Measurements from ENCODE around the gene USP40.

USP40 gene

DNA sequence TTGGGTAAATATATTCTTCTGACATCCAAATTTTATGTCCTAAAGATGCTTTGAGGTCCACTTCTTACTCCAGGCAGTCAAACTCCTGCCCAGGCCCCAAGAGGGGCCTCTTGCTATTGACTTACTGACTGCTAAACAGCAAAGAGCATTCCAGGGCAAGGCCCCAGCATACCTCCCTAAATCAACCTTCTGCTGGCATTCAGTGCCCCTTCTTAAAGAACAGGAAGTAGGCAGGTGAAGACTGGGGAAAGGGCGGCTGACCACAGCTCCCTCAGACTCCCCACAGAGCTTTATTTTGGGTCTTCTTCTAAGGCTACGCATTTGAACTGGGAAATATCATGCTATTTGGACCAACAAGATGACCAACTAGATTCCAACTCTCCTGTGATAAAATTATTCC is 68.9 kb downstream of the USP40 start:
- no peak for DNase-seq (ENCODE audit: low spot score)

GRCh38 chr2:233495503-233496496 is 70.8 kb downstream of the USP40 start:
- DNase-seq (ENCODE audit: low spot score): no peak

DNA sequence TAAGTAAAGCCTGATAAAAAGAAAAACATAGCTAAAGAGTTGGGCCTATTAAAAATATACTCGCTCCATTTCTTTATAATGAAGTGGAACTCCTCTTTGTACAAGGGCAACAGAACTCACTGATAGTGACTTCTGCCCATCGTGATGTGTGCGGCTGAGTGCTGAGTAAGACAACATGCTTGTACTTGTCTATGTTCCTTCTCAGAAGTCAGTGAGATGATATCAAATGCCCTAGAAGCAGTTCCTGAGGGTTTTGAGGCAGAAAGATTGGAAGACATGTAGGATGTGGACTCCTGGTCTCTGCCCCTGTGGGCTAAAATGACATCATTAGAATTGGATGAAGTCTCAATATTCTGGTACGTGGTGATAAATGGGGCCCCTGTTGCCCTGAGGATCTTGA is 73.8 kb downstream of the USP40 start:
- DNase-seq (ENCODE audit: low spot score): no peak

DNA sequence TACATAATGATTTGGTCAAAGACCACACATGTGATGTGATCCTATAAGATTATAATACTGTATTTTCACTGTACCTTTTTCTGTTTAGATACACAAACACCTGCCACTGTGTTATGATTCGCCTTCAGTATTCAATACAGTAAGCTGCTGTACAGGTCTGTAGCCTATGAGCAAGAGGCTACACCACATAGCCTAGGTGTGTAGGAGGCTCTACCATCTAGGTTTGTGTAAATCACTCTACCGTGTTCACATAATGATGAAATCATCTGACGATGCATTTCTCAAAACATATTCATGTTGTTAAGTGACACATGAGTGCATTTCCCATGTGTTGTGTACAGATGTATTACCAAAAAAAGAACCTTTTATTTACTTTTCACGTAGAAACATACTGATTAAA is 74.5 kb downstream of the USP40 start:
- DNase-seq (ENCODE audit: low spot score): no peak

DNA sequence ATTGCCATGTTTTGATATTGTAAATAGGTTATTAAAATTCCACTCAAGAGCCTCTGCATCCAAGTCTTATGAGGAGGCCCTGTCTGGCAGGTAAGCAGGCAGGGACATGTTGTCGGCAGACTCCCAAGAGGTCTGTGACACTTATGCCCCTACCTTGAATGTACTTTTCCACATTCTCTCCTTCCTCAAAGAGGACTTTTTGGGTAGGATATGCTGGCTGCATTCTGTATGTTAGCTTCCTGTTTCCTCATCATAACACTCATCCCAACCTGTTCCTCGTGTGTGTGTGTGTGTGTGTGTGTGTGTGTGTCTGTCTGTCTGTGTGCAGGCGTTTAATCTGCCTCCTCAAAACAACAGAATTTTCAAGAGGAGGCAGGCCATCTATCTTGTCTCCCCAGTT is 75.3 kb downstream of the USP40 start:
- no peak for DNase-seq (ENCODE audit: low spot score)

GRCh38 chr2:233490831-233491230 is 75.8 kb downstream of the USP40 start:
- DNase-seq (ENCODE audit: low spot score): no peak

GRCh38 chr2:233489666-233490065 is 76.9 kb downstream of the USP40 start:
- DNase-seq (ENCODE audit: low spot score): no peak

- no peak for DNase-seq (ENCODE audit: low spot score)
These were observed 77.4 kb downstream of the USP40 start for GRCh38 chr2:233489143-233489542.

GRCh38 chr2:233487748-233488345 is 78.7 kb downstream of the USP40 start:
- DNase-seq (ENCODE audit: low spot score): no peak

- DNase-seq (ENCODE audit: low spot score): no peak
These were observed 79.6 kb downstream of the USP40 start for GRCh38 chr2:233486778-233487552.

- DNase-seq (ENCODE audit: low spot score): no peak
These were observed 80.2 kb downstream of the USP40 start for GRCh38 chr2:233486357-233486756.

DNA sequence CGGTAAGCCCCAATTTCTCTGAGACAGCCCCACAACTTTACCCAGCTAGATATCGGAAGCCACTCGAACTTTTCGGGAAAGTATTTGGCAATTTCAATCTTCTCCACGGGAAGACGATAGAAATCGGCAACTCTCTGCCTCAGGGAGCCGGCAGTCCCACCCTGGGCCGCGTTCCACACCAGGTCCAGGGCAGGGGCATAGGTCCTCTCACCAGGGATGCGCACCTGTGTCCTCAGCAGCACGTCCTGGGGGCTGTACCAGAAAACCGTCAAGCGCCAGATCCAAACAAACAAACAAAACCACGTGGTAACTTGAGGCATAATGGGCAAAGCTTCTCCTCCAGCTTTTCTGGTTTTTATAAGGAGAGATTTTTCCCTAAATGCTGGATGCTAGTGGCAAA is 80.9 kb downstream of the USP40 start:
- no peak for DNase-seq (ENCODE audit: low spot score)

GRCh38 chr2:233482616-233483015 is 84.0 kb downstream of the USP40 start:
- DNase-seq (ENCODE audit: low spot score): no peak

- no peak for DNase-seq (ENCODE audit: low spot score)
These were observed 85.0 kb downstream of the USP40 start for GRCh38 chr2:233481368-233482142.

- peak; percentile 38 for DNase-seq (ENCODE audit: low spot score)
These were observed 85.9 kb downstream of the USP40 start for GRCh38 chr2:233480490-233481202.

GRCh38 chr2:233479616-233480489 is 86.7 kb downstream of the USP40 start:
- DNase-seq (ENCODE audit: low spot score): no peak

DNA sequence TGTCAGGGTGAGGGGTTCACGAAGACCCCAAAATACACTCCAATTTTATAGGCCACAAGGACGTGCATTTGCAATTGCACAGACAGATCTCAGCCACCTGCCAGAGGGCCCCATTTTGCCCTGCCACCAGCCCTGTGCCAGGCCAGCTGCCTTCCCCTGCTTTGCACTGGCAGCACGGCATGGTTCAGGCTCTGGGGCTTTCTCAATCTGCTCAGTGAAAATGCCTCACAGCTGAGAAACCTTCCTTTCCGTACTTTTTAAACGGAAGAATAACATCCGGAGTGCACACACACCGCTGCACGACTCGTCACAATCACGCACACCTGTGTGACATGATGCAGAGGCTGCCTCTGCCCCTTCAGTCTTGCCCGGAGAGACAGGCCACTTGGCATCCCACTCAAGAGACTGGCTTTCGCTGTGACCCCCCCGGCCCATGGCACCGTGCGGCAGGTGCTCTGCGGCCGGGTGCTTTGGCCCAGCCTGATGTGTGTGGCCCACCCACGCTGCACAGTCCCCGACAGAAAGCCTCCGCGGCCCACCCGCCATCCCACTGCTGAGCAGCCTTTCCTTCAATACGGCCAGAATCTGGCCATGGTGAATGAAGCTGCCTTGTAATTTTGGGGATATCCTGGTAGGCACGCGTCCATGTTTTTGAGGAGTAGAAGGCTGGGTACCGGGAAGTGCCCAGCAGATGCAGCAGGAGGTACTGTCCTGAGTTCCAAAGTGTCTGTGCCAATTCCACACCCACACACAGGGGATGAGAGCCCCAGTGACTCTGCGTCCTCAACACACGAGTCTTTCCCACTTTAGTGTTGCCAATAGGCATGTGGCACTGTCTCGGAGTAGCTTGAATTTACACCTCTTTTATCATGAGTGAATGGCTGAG is 88.8 kb downstream of the USP40 start:
- no peak for DNase-seq (ENCODE audit: low spot score)

DNA sequence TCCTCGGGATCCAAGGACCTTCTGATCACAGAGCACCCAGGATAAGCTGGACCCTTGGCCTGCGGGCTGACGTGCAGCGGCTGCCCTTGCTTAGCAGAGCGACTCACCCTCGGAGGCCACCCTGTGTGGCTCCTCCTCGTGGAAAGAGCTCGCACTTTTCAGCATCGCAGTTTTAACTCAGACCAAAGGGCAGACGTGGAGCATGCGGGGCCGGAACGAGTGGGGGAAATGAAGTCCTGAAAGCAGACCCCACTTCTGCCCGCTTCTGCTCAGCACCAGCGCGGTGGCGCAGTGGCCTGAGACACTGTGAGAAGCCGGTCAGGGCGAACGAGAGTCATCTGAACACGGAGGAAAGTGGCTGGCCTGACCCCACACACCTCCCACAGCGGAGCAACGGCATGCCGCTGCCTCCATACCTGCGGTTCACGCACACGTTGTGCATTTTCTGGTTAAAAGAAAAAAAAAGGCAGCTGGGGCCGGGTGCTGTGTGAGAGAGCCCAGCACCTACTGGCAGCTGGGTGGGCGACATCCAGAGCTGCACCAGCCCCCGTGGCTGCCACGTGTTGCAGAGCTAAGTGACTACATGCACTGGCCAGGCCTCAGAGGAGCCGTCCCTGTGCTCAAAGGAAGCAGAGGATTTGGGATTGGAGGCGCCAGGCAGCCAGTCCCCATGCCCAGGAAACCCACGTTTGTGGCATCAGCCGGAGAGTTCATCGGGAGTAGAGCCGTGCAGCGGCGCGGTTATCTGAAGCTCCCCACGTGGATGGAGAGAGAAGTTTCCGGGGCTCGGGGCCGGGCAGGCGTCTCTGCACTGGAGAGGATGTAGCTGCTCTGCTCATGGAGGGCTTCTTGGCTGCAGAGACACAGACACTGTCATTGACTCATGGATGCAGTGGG is 89.7 kb downstream of the USP40 start:
- no peak for DNase-seq (ENCODE audit: low spot score)
